Measurements from ENCODE around the gene EOLA2.
"Not testable (repeated sequence)": the region's sequence is repeated elsewhere in the genome, so short reads cannot be mapped to it uniquely, and the experiment has no call there.

The EOLA2 gene

DNA sequence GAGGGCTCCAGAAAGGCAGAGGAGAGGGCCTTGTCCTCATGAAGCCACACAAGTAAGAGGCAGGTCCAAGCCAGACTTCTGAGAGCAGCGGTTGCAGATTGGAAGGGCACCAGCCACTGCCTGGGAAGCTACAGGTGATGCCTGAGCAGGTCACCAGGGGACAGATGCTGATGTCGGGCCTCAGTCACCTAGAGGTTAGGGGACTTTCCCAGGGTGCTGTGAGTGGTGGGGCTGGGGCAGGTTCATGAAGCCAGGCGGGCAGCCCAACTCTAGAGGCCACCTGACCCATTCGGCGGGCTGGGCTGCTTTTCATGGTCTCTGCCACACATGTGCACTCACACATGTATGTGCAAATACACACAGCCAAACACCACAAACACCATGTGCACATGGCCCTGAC lies 5.3 kb downstream of the EOLA2 start:
- DNase-seq (ENCODE audit: low spot score) = not testable (repeated sequence)

DNA sequence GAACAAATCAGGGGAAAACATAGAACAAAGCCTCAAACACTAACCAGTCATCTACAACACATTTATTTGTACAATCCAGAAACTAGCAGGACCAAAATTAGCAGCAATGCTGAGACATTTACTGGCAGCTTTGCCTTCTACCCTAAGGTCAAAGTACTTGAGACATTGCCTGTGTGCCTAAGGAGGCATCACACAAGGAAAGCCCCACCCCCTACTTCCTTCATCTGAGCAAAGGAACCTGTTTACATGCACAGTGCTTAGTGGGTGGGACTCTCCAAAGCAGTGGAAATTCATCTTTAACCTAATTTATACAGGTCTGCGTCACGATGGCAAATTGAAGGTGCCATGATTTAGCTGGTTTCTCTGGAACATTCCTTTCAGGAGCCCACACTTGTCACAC lies 6.1 kb downstream of the EOLA2 start:
- DNase-seq (ENCODE audit: low spot score) = not testable (repeated sequence)

DNA sequence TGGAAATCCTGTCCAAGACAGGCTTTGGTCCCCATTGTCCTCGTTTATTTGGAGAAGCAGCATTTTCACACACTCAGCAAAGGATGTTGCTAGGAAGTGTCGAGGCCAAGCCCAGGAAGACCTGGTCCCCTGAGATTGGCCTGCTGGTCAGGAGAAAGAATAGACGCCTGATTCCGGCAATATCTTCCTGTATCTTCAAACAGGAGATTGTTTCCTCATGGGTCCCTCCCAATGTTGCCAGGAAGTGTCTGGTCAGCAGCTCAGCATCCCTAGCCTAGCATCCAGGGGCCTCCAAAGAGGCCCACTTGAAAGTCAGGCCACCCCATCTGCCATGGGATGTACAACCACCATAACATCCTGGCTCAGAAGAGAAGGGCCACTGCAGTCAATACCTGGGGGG lies 6.9 kb downstream of the EOLA2 start:
- not testable (repeated sequence) for DNase-seq (ENCODE audit: low spot score)

- not testable (repeated sequence) for DNase-seq (ENCODE audit: low spot score)
Measured at GRCh38 chrX:149929400-149929799, 8.9 kb downstream of the EOLA2 start, which contains the start of gene HSFX4. Gene HSFX4 (plus strand): TSS chrX:149929573. CDS start chrX:149929645, 72 bp downstream.

GRCh38 chrX:149928635-149929034 lies 9.7 kb downstream of the EOLA2 start:
- not testable (repeated sequence) for DNase-seq (ENCODE audit: low spot score)

DNA sequence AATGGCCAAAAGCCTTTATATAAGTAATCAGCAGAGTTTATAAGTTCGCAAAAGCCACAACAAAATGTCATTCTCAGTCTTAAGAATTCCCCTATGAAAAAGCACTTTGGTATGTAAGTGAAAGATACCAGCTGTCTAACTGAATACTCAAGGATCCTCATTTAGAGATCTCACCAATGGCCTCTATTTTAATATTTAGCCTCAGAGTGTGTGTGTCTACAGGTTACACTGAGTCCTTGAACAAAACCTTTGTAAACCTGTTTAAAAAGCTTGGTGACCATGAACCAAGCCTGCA lies 10.4 kb downstream of the EOLA2 start:
- DNase-seq (ENCODE audit: low spot score) = not testable (repeated sequence)

- DNase-seq (ENCODE audit: low spot score) = not testable (repeated sequence)
Measured at GRCh38 chrX:149927245-149927963, 10.9 kb downstream of the EOLA2 start.

DNA sequence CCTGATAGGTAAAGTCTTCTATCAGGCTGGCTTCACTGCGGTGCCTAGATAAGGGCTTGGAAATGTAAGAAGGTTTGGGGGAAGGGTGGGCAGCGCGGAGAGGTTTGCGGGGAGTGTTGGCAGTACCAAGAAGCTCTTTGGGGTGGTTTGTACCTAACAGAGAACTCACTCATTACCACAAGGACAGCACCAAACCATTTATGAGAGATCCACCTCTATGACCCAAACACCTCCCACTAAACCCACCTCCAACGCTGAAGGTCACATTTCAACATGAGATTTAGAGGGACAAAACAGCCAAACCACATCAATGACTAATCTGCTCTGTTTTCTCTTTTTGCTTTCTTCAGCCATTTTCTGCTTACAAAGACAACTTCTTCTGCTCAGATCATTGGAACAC lies 13.9 kb downstream of the EOLA2 start:
- DNase-seq (ENCODE audit: low spot score) = not testable (repeated sequence)

- DNase-seq (ENCODE audit: low spot score) = not testable (repeated sequence)
Measured at GRCh38 chrX:149923836-149924235, 14.5 kb downstream of the EOLA2 start.

DNA sequence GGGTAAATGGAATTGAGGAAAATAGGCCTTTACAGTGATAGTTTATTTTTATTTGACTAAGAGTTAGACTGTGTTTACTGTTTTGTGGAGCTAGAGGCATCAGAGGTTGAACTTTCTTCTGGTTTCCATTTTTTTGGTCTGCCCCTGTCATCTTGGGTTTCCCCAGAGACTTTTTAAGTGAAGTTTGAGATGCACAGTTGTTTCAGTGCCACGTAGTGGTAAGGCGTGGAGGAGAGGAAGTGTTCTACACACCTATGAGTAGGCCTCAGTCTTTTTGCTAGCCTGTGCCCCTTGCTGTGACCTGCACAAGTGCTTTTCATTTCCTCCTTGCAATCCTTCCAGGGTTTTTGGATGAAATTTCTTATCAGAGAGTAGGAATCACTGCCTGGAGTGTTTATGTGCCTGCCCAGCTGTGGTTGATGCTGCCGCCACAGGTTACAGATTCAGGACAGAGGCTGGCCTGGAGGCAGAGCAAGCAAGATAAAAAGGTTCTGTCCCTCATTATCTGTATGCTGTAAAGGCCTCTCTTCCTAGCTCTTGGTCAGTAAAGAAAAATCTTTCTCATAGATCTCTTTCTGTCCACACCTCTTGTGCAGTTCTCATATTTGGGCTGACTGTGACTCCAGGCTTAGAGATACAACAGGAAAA lies 21.4 kb downstream of the EOLA2 start:
- DNase-seq (ENCODE audit: low spot score) = no peak

DNA sequence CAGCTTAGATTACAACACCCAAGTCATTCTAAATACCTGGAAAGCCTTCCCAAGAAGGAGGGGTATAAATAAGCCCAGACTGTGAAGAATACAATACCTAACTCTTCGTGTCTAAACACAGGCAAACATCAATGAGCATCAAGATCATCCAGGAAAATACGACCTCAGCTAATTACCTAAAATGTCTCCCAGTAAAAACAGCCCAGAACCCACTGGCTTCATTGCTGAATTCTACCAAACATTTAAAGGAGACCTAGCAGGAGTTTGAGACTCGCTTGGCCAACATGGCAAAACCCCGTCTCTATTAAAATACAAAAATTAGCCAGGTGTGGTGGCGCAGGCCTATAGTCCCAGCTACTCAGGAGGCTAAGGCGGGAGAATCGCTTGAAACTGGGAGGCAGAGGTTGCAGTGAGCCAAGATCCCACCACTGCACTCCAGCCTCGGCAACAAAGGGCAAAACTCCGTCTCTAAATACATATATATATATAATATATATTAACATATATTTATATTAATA lies 28.1 kb downstream of the EOLA2 start:
- DNase-seq (ENCODE audit: low spot score) = no peak

DNA sequence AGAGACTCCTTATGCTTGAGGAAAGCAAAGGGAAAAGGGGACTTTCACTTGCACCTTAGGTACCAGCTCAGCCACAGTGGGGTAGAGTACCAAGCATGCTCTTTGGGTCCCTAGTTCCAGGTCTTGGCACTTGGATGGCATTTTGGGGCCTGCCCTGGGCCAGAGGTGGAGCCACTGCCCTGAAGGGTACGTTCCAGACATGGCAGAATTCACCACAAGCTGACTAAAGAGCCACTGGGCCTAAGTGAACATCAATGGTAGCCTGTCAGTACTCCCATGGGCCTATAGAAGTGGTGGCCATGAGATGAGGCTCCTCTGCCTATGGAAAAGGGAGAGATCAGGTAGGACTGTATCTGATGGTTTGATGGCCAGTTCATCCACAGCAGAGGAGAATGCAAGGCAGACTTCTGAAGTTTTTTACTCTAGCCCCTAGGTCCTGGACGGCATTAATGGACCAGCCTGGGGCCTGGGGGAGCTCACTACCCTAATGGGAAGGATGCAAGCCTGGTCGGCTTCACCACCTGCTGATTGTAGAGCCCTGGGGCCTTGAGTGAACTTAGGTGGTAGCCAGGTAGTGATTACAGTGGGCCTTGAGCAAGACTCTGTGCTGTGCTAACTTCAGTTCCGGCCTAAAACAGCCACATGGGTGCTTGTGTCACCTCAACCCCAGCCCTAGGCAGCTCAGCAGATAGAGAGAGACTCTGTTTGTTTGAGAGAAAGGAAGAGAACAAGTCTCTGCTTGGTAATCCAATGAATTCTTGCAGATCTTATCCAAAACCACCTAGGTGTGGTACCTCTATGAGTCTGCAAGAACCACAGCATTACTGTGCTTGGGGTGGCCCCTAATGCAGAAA lies 28.7 kb downstream of the EOLA2 start:
- DNase-seq (ENCODE audit: low spot score) = no peak

DNA sequence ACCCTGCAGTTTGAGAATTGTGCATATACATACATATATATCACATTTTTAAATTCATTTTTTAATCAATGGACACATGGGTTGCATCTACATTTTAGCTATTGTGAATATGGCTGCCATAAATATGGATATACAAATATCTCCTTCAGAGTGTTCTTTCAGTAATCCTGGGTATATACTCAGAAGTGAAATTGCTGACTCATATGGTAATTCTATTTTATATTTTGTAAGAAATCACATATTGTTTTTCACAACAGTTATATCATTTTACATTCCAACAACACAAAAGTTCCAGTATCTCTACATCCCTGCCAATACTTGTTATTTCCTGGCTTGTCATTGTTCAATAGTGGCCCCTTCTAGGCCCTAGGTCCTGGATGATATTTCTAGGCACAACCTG lies 29.6 kb downstream of the EOLA2 start:
- DNase-seq (ENCODE audit: low spot score) = no peak

DNA sequence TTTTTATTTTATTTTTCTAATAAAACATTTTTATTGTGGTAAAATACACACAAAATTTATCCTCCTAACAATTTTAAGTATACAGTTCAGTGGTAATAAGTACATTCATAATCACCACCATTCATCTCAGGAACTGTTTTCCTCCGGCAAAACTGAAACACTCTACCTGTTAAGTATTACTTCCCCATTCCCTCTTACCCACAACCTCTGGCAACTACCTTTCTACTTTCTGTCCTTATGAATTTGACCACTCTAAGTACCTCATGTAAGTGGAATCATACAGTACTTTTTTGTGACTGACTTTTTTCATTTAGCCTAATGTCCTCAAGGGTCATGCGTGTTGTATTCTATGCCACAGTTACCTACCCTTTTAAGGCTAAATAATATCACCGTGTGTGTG lies 30.0 kb downstream of the EOLA2 start:
- DNase-seq (ENCODE audit: low spot score) = no peak

DNA sequence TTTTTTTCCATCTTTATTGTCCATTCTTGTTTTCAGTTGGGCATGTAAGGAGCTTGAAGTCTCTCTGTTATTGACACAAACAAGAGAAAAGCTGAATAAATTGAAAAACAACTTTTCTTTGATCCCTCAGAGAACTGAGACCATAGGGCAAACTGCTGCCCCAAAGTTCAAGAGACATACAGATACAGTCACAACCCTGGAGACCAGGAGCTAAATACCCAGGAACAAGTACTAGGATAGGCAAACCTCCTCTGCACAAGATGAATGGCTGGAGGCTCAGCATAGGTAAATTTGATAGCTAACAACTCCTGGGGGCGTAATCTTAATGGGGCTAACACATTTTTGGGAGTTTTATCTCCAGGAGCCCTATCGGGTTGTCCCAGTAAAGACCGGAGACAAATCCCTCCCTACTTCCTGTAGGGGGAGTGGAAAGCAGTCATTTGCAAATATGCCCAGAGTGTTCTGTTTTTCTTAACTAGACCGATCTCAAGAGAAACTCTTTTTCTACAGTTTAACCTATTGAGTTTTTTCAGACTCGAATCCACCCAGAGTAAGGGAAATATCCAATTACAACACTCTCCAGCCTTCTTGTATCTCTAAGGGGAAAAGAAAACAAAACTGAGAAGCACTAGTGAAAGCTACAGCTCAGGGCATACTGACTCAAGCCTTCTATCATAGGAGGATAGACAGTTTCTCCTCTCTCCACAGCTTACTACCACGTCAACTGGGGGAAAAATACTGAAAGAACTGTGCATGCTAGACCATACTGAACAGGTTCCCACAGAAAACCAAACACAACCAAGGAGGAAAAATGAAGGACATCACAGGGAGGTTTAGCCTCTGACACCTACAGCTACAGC lies 34.2 kb downstream of the EOLA2 start:
- peak; percentile 8 for DNase-seq (ENCODE audit: low spot score)

GRCh38 chrX:149898554-149898953 lies 39.7 kb downstream of the EOLA2 start:
- no peak for DNase-seq (ENCODE audit: low spot score)

GRCh38 chrX:149890828-149891227 lies 47.5 kb downstream of the EOLA2 start:
- DNase-seq (ENCODE audit: low spot score) = not testable (repeated sequence)

All from iPS-NIHi11 (cell line).